ENCODE measurements around the gene SPECC1.
"Not testable (repeated sequence)": the region's sequence is repeated elsewhere in the genome, so short reads cannot be mapped to it uniquely, and the experiment has no call there.

Gene SPECC1

DNA sequence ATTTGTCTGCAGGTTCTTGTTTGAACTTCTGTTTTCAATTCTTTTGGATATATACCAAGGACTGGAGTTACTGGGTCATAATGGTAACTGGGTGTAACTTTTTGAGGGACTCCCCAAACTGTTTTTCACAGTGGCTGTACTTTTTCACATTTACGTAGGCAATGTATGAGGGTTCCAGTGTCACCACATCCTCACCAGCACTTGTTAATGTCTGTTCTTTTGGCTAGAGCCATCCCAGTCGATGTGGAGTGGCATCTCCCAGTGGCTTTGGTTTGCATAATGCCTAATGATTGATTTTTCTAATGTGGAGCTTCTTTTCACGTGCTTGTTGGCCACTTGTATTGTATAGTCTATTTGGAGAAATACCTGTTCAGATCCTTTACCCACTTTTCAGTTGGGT is 59.3 kb downstream of the SPECC1 start:
- DNase-seq (ENCODE audit: low read depth) = no peak

DNA sequence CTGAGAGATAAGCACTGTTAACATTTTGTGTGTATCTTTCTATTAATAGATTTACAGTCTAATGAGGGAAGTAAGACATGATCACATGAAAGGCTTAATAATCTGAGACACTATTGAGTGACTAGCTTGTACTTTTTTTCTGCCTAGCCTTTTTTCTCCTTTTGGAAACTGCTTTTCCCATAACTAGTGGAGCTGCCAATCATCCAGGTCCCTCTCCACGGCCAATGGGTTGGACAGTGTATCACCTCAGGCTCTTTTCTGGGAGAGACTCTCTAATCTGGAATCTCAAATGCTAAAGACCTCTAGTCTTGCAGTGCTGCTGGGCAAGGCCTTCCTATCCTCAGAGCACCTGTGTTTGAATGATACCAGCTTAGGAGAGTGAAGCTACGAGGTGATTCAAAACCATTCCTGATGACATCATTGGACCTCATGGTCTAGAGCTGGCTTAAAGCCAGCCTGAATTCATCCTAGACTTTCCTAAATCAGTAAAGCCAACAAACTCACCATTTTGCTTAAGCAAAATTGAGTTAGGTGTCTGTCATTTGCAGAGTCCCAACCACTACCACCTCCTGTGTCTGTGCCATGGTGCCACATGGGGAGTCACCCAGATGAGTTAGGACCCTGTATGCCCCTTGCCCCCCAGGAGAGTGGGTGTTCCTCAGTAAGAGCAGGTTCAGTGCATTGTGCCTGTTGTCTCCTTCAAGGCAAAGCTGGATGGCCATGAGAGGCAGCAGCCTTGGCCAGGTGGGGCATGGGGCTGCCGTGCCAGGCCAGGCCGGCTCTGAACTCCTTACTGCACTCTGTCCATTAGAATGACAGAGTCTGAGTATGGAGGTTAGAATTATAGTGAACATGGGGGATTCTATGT is 62.9 kb downstream of the SPECC1 start:
- DNase-seq (ENCODE audit: low read depth) = no peak

- no peak for DNase-seq (ENCODE audit: low read depth)
Measured at GRCh38 chr17:20072692-20072992, 63.5 kb downstream of the SPECC1 start.

DNA sequence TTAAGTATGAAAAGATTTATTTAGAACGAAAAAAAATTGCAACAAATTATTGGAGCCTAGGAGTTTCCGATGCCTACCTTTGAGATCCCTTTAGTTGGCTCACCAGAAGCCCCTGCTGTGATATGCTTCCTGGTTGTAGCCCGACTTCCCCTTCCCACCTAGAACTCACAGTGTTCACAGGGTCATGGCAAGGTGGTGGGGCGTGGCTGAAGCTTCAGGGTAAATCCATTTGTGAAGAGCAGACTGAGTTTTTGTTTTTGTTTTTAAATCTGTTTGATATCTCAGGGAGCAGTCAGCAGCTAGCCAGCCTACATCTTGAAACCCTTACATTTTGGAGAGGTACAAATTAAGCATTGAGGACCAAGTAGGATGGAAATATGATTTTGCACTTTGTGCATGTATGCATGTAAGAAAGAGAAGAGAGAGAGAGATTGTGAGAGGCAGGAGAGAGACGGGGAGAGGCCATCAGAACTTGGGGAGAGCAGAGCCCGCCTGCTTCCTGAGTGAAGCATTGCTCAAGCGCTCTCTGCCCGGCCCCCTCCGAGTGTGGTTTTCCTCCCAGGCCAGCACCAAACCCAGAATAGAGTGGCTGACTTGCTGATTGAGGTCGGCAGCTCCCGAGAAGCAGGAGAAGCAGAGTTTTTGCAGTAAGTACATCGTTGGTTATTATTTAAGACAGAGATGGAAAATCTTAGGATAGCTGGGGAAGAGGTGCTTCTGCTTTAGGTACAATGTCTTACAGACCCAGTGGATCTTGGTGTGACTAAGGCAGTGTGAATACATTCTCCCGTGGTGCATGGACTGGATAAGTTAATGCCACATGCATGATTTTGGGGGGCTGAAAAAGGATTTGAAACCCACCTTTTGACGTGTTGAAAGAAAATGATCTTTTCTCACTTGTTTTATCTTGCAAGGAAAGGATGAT is 64.2 kb downstream of the SPECC1 start:
- no peak for DNase-seq (ENCODE audit: low read depth)

DNA sequence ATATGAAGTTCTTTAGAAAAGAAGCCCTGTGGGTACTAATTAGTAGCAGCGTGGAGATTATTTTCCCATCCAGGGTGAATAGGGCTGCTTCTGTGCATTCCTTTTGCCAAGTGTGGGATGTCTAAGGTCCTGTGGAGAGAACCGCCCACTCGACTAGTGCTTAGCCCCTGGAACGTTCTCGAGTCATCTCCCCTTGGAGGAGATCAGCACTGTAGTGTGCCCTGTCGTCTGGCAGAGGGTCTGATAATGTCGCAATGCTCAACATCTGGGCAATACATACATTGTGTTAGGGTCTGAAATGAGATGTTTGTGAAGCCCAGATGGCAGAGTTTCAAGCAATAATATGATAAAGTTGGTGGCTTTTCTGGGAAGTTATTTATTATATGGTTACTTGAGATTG is 64.8 kb downstream of the SPECC1 start:
- DNase-seq (ENCODE audit: low read depth) = no peak

GRCh38 chr17:20074489-20074888 is 65.3 kb downstream of the SPECC1 start:
- no peak for DNase-seq (ENCODE audit: low read depth)

DNA sequence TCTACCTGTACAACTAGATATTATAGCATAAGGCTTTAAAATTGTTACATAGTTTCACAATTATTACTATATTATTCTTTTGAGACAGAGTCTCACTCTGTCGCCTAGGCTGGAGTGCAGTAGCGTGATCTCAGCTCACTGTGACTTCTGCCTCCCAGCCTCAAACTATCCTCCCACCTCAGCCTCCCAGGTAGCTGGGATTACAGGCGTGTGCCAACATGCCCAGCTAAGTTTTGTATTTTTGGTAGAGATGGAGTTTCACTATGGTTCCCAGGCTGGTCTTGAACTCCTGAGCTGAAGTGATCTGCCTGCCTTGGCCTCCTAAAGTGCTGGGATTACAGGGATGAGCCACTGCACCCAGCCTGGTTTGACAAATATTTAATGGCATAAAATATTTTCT is 67.0 kb downstream of the SPECC1 start:
- DNase-seq (ENCODE audit: low read depth) = not testable (repeated sequence)

GRCh38 chr17:20077978-20078685 is 69.0 kb downstream of the SPECC1 start:
- no peak for DNase-seq (ENCODE audit: low read depth)

DNA sequence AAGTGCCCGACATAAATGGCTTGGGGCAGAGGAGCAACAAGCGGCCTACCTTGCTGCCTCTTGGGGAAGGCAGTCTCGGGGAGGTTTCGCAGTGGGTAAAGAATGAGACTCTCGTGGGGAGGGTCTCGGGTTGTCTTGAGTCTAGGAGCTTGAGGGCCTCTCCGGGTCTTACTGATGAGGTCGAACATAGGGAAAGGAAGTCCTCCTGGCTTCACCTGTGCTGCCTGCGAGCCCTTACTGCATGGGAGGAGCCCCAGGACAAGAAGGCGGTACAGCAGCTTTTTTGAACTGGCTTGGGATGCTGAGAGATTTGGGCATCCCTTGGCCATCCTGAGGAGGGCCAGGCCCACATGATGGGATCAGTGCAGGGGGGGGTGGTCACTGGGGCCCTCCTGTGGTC is 71.4 kb downstream of the SPECC1 start:
- no peak for DNase-seq (ENCODE audit: low read depth)

DNA sequence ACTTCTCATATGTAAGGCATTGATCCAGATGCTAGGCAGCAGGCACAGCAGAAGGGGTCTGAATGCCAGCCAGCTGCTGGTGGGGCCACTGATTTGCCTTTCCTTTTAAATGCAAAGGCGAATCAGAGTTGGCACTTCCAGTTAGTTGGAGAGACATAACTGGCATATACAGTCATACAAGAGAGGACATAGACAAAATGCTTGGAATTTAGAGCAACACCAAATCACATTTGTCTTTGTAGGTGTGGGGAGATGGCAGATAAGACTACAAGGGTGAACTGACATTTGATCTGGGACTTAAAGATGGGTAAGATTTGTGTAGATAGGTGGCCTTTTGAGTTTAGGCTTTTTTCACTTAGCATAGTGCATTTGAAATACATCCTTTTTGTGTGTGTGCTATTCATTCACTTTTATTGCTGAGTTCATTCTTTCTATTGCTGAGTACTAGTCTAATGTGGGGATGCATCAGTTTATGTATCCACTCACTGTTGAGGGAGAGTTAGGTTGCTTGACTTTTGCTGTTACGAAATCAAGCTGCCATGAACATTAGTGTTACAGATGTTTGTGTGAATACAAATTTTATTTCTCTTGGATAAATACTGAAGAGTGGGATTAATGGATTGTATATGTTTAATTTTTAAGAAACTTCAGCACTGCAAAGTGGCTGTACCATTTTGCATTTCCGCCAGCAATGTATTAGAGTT is 74.1 kb downstream of the SPECC1 start:
- no peak for DNase-seq (ENCODE audit: low read depth)

GRCh38 chr17:20084621-20085282 is 75.6 kb downstream of the SPECC1 start:
- no peak for DNase-seq (ENCODE audit: low read depth)

DNA sequence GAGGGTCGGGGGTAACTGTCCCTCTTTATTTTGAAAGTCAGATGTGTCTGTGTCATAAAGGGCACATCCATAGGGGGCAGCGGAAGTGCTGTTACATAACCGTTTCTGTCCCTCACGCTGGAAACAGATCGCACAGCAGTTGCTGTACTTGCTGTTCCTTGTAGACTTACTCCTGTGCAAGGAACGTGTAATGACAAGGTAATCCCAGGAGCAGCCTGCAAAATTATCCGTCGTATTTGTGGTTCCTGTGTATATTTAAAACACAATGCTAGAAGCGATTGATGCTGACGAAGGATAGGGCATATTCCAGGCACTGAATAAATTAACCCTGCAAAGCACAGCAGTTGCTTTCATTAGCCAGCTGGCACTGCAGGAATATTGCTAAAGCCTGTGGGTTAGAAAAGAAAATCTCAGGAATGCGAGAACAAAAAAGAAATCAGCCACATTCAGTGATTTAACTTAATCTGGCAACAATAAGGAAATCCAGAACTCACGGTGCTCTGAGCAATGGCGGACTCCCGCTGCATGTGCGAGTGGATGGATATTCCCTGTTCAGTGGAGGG is 76.2 kb downstream of the SPECC1 start:
- DNase-seq (ENCODE audit: low read depth) = no peak

- no peak for DNase-seq (ENCODE audit: low read depth)
Measured at GRCh38 chr17:20086416-20087076, 77.4 kb downstream of the SPECC1 start.

- no peak for DNase-seq (ENCODE audit: low read depth)
Measured at GRCh38 chr17:20087538-20088250, 78.5 kb downstream of the SPECC1 start.

DNA sequence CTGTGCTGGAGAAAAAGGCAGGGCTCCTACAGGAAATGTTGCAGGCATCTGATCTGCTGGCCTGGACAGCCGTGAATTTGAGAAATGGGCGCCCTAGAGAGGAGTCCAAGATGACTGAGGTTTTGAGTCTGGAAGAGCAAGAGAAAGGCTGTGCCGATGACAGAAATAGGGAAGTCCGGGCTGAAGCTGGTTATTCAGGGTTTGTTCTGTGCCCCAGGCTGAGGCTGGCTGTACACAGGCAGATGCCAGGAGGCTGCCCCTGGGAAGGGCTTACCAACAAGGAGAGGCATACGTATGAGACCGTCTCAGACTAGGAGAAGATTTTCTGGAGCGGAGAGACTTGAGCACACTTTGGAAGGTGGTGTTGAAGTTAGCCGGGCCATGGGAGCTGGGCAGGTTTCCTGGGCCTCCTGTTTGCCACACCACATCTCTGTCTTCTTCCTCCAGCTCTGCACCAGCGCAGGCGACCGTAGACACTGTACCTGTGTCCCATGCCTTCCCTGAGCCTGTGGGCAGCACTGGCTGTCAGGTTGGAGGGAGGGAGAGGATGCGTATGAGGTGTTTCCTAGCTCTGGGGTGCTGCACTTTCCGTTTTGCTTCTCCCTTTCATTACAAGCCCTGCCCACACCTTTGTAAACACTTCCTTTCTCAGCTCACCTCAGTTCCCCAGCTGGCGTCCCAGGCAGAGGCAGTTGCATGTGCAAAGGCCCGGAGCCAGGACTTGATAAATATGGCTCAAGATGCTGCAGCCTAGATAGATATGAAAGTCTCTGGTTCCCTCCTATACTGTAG is 80.8 kb downstream of the SPECC1 start:
- no peak for DNase-seq (ENCODE audit: low read depth)

DNA sequence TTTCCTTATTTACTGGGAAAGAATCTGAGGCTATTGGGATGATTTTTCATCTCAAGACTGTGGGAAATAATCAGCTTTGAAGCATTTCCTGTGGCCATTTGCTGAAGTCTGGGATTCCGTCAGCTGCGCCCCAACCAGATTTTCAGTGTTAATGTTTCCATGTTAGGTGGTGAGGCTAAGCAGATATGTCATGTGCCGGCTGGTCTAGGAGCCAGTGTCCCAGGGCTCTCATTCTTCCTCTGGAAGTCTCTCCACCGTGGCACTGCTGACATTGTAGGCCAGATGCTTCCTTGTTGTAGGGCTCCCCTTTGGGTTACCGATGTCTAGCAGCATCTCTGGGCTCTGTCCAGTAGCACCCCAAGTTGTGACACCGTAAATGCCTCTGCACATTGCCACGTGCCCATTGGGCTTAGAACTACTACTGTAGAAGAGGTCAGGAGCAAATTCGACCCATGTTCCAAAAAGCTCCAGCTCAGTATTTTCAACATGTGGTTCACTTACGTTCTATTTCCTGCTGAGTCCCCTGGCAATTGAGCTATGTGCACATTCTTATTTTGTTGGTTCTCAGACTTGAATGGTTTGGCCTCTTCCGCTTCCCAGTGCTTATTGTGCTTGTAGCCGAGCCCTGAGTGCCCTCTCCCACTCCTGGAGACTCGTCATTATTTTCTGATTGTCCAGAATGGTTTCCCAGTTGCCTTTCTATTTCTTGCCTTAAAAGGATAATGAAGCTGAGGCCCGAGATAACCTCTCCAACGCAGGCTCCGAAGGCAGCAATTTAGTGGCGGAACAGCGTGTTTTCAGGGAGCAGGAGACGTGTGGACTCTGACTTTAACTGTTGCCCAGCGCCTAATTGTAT is 82.2 kb downstream of the SPECC1 start:
- no peak for DNase-seq (ENCODE audit: low read depth)

DNA sequence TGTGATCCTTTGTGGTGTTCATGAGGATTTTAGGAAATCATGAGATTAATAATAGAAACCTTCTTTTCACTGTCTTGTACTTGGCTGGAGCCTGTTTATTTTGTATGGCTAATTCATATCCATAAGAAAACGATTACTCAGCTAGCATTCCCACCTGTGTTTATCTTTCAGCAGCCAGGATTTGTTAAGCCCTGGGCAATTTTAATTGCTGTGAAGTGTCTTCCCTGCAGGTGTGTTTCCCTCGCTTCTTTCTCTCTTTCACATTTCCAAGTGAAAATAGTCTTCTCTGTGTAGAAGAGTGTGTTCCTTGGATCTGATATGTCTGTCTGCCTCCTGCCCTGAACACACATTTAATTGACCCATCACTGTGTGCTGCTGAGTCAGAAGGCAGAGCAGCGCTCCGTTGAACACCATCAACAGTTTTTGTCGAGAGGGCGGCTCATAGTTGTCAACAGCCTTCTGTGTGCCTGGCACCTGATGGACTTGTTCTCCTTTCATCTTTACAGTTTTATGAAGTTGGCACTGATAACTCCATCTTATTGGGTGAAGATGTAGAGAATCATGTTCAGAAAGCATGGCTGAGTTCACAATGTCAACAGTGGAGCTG is 83.2 kb downstream of the SPECC1 start:
- DNase-seq (ENCODE audit: low read depth) = no peak

Data from T follicular helper cell (primary cell).